SK-N-SH (cell line): ENCODE results near the gene TDRD10. TPM values are rescaled to one million over a fixed set of nuclear protein-coding genes. Genes with fewer than 3 reads are reported as not detected.

Experiments
- CTCF ChIA-PET: fragments of 300-600, 350-600 bp; formaldehyde crosslinking; extraction: SDS; loops from one replicate; lab custom pipeline; 2021; lab: Yijun Ruan, JAX
- POLR2A ChIA-PET: fragments of 350-600 bp; sonication (Branson Sonifier 250); formaldehyde crosslinking; extraction: SDS; loops from one replicate; lab custom pipeline; 2020; ENCODE audit warnings: antibody characterized with exemption, inconsistent platforms; lab: Yijun Ruan, JAX
- DNase-seq: peaks from one replicate; pipeline ENCODE4 v3.0.0; 2012
- H2AFZ ChIP-seq: fragments of 200-600 bp; sonication (generic); 2 replicates; pipeline ENCODE4 v1.8.1; 2016; ENCODE audit warnings: antibody characterized with exemption, mild to moderate bottlenecking, low read depth
- H3F3A ChIP-seq: fragments of 200-600 bp; sonication (generic); replicated peaks from 2 replicates; pipeline ENCODE3; 2016; ENCODE audit warnings: antibody characterized with exemption, mild to moderate bottlenecking; ENCODE audit not compliant: insufficient read depth
- H3K27ac ChIP-seq, 2 experiments: fragments of 200-500 bp in 1 of 2; fragments of 200-600 bp in 1 of 2; sonication (Bioruptor generic) in 1 of 2; sonication (generic), shearing (Covaris generic) in 1 of 2; 2 replicates each; pipeline versions ENCODE4 v1.5.1 to v1.6.1; 2014 to 2016; ENCODE audit warnings: low read depth in 2 of 2, inconsistent platforms in 1 of 2, low read length in 1 of 2, mild to moderate bottlenecking in 1 of 2, mixed read lengths in 1 of 2
- H3K27me3 ChIP-seq: fragments of 200-600 bp; sonication (generic), shearing (Covaris generic); 2 replicates; pipeline ENCODE4 v1.6.1; 2016; ENCODE audit warnings: mixed run types; ENCODE audit not compliant: insufficient read depth
- H3K36me3 ChIP-seq, 2 experiments: fragments of 200-500 bp in 1 of 2; fragments of 200-600 bp in 1 of 2; sonication (Bioruptor generic) in 1 of 2; sonication (generic) in 1 of 2; replicated peaks in 1 of 2; 2 replicates each; pipeline versions ENCODE3 to v1.5.1; 2014 to 2016; ENCODE audit warnings: low read length in 1 of 2, mild to moderate bottlenecking in 1 of 2; ENCODE audit not compliant: insufficient read depth in 2 of 2, control insufficient read depth in 1 of 2
- H3K4me1 ChIP-seq, 2 experiments: fragments of 200-500 bp in 1 of 2; fragments of 200-600 bp in 1 of 2; sonication (Bioruptor generic) in 1 of 2; sonication (generic), shearing (Covaris generic) in 1 of 2; 2 replicates each; pipeline versions ENCODE4 v1.5.1 to v1.6.1; 2014 to 2016; ENCODE audit warnings: low read depth in 1 of 2, low read length in 1 of 2, mixed run types in 1 of 2; ENCODE audit not compliant: insufficient read depth in 2 of 2, control insufficient read depth in 1 of 2
- H3K4me2 ChIP-seq: fragments of 200-600 bp; sonication (generic), shearing (Covaris generic); 2 replicates; pipeline ENCODE4 v1.6.1; 2017; ENCODE audit warnings: mixed run types
- H3K4me3 ChIP-seq, 2 experiments: fragments of 200-500 bp in 1 of 2; fragments of 200-600 bp in 1 of 2; sonication (Bioruptor generic) in 1 of 2; sonication (generic), shearing (Covaris generic) in 1 of 2; 2 replicates each; pipeline versions ENCODE4 v1.5.1 to v1.8.1; 2014 to 2016; ENCODE audit warnings: low read depth in 2 of 2, inconsistent platforms in 1 of 2, low read length in 1 of 2, mild to moderate bottlenecking in 1 of 2, mixed read lengths in 1 of 2, moderate library complexity in 1 of 2
- H3K79me2 ChIP-seq: fragments of 200-600 bp; sonication (generic); 2 replicates; pipeline ENCODE4 v1.8.1; 2017; ENCODE audit warnings: mild to moderate bottlenecking; ENCODE audit not compliant: insufficient read depth
- H3K9ac ChIP-seq: fragments of 200-600 bp; sonication (generic); 2 replicates; pipeline ENCODE4 v1.6.1; 2017; ENCODE audit warnings: mixed run types
- H3K9me2 ChIP-seq: fragments of 200-600 bp; sonication (generic); 2 replicates; pipeline ENCODE4 v1.6.1; 2017; ENCODE audit warnings: mixed run types
- H3K9me3 ChIP-seq: fragments of 200-600 bp; sonication (generic); 2 replicates; pipeline ENCODE4 v1.6.1; 2017; ENCODE audit warnings: mixed run types, mild to moderate bottlenecking, moderate library complexity
- H4K20me1 ChIP-seq: fragments of 200-600 bp; sonication (generic); 2 replicates; pipeline ENCODE4 v1.6.1; 2017; ENCODE audit warnings: mild to moderate bottlenecking, mixed run types; ENCODE audit not compliant: insufficient read depth
- CTCF ChIP-seq: fragments of 200-600 bp; sonication (generic); IDR thresholded peaks from 2 replicates; pipeline ENCODE4 v1.6.1; 2017; ENCODE audit warnings: antibody characterized with exemption, mild to moderate bottlenecking, moderate library complexity
- ELF1 ChIP-seq: IDR thresholded peaks from 2 replicates; pipeline ENCODE4 v1.4.0; 2012
- EP300 ChIP-seq, 2 experiments: IDR thresholded peaks; 2 replicates each; pipeline versions ENCODE4 v1.4.0 to v1.6.1; 2012; ENCODE audit warnings: borderline replicate concordance in 1 of 2, low read depth in 1 of 2, low read length in 1 of 2
- FOSL2 ChIP-seq: IDR thresholded peaks from 2 replicates; pipeline ENCODE4 v1.4.0; 2012; ENCODE audit warnings: low read depth, mild to moderate bottlenecking, moderate library complexity, borderline replicate concordance
- FOXJ3 ChIP-seq: sonication (generic); formaldehyde crosslinking; IDR thresholded peaks from 2 replicates; pipeline ENCODE4 v1.5.1; 2020; ENCODE audit warnings: mild to moderate bottlenecking, missing genetic modification reagents
- GABPA ChIP-seq: IDR thresholded peaks from 2 replicates; pipeline ENCODE4 v1.4.0; 2012; ENCODE audit warnings: low read depth, mild to moderate bottlenecking
- IRF3 ChIP-seq: fragments of 150-350 bp; IDR thresholded peaks from 2 replicates; pipeline ENCODE4 v1.6.1; 2016; ENCODE audit warnings: mild to moderate bottlenecking, low read depth, low read length
- JUND ChIP-seq: IDR thresholded peaks from 2 replicates; pipeline ENCODE4 v1.4.0; 2012
- MAX ChIP-seq: IDR thresholded peaks from 2 replicates; pipeline ENCODE4 v1.4.0; 2012; ENCODE audit warnings: low read depth
- MEF2A ChIP-seq: IDR thresholded peaks from 2 replicates; pipeline ENCODE4 v1.4.0; 2012; ENCODE audit warnings: low read depth, borderline replicate concordance
- NRF1 ChIP-seq: IDR thresholded peaks from 2 replicates; pipeline ENCODE4 v1.6.1; 2012; ENCODE audit warnings: low read depth, mild to moderate bottlenecking, low read length
- POLR2AphosphoS5 ChIP-seq: IDR thresholded peaks from 2 replicates; pipeline ENCODE4 v1.6.1; 2012; ENCODE audit warnings: low read depth, low read length
- REST ChIP-seq: IDR thresholded peaks from 2 replicates; pipeline ENCODE4 v1.6.1; 2012; ENCODE audit warnings: mild to moderate bottlenecking, low read depth, low read length, moderate library complexity
- RFX5 ChIP-seq: IDR thresholded peaks from 2 replicates; pipeline ENCODE4 v1.6.1; 2012; ENCODE audit warnings: mild to moderate bottlenecking, improper control_type of control experiment, low read length
- SIN3A ChIP-seq: IDR thresholded peaks from 2 replicates; pipeline ENCODE4 v1.6.1; 2012; ENCODE audit warnings: low read depth, mild to moderate bottlenecking, low read length, moderate library complexity, borderline replicate concordance
- SMC3 ChIP-seq: IDR thresholded peaks from 2 replicates; pipeline ENCODE4 v1.6.1; 2012; ENCODE audit warnings: low read depth, low read length, improper control_type of control experiment
- TAF1 ChIP-seq: IDR thresholded peaks from 2 replicates; pipeline ENCODE4 v1.6.1; 2012; ENCODE audit warnings: low read depth, mild to moderate bottlenecking, low read length, moderate library complexity, borderline replicate concordance
- TCF12 ChIP-seq: IDR thresholded peaks from 2 replicates; pipeline ENCODE4 v1.4.0; 2012
- USF1 ChIP-seq: IDR thresholded peaks from 2 replicates; pipeline ENCODE4 v1.4.0; 2012; ENCODE audit warnings: low read depth, borderline replicate concordance
- YY1 ChIP-seq: IDR thresholded peaks from 2 replicates; pipeline ENCODE4 v1.4.0; 2012; ENCODE audit warnings: low read depth, mild to moderate bottlenecking
- WGBS: methylation state at CpG from one replicate; pipeline ENCODE4 v1.1.6; 2017; ENCODE audit warnings: low lambda C conversion rate; 5-methylcytosine and 5-hydroxymethylcytosine counted together
- polyA plus RNA-seq, 3 experiments: library from polyadenylated mRNA; depleted of rRNA; stranded (reverse); fragments of >200 nt; gene quantifications; 2 replicates each; pipeline ENCODE4 v1.2.3, GENCODE V29; 2012

TDRD10 gene
- polyA plus RNA-seq, 1 of the 3 experiments (the other 2 are of a cell fraction), result not detected

- 80% methylated on average over 11 of the region's 11 CpGs for WGBS
- ChIA-PET CTCF (interaction anchor here (1.3 to 1.4 kb wide), 4 partner anchors 37 to 361 kb away, joined by 3 to 5 read pairs (median 4); no protein-coding TSS in a partner anchor), POLR2A (no interaction called here)
- Histone ChIP-seq H3K27me3 (peaks cover 9% of the 10 kb centered on the region; the same call in 1 of the 2 replicates), H3K9ac (no peak overlapping the region), H3K4me2 (no peak overlapping the region), H3K36me3 (no peaks in the 10 kb centered on the region), H3K4me3 (no peak overlapping the region), H3F3A (no peaks in the 10 kb centered on the region), H2AFZ (no peak overlapping the region), H3K79me2 (no peaks in the 10 kb centered on the region), H3K9me3 (no peaks in the 10 kb centered on the region), H4K20me1 (no peaks in the 10 kb centered on the region), H3K27ac (no peak overlapping the region), H3K4me1 (no peaks in the 10 kb centered on the region), H3K9me2 (no peaks in the 10 kb centered on the region)
- DNase-seq, result no peak
- TF ChIP-seq NRF1, result no peak
- no peak for TF ChIP-seq SMC3
- TF ChIP-seq FOSL2, result no peak
- no peak for TF ChIP-seq IRF3
- TF ChIP-seq YY1, result no peak
- no peak for TF ChIP-seq RFX5
Measured at GRCh38 chr1:154517661-154518060, 15.6 kb downstream of the TDRD10 start.

GRCh38 chr1:154519591-154519991 is 17.6 kb downstream of the TDRD10 start:
- 67% methylated on average over 9 of the region's 9 CpGs for WGBS
- ChIA-PET CTCF (interaction anchor here (0.8 to 1.4 kb wide), 3 partner anchors 15 to 150 kb away, joined by 3 to 4 read pairs (median 3); no protein-coding TSS in a partner anchor), POLR2A (no interaction called here)
- Histone ChIP-seq H3K9me3 (no peaks in the 10 kb centered on the region), H3K79me2 (no peaks in the 10 kb centered on the region), H4K20me1 (no peaks in the 10 kb centered on the region), H3K4me1 (no peaks in the 10 kb centered on the region), H3K27ac (no peak overlapping the region), H3K27me3 (peaks cover 15% of the 10 kb centered on the region; the same call in 1 of the 2 replicates), H3K9ac (no peak overlapping the region), H2AFZ (no peak overlapping the region), H3K9me2 (no peaks in the 10 kb centered on the region), H3F3A (no peaks in the 10 kb centered on the region), H3K4me2 (no peak overlapping the region), H3K4me3 (no peak overlapping the region), H3K36me3 (no peaks in the 10 kb centered on the region)
- DNase-seq, result no peak
- TF ChIP-seq EP300 (IDR thresholded peaks at IDR 0.05; ENCODE audit: borderline replicate concordance in 1 of 2, low read depth in 1 of 2, low read length in 1 of 2) (no peak), GABPA (no peak), SIN3A (no peak), TCF12 (no peak), IRF3 (no peak), FOSL2 (no peak), FOXJ3 (CRISPR knock-in tag) (no peak), REST (no peak), JUND (no peak), ELF1 (no peak), NRF1 (no peak), CTCF (no peak), MEF2A (no peak), TAF1 (no peak), USF1 (no peak), MAX (no peak), POLR2AphosphoS5 (no peak)
